Neural cell (in vitro differentiated cells): ENCODE results near the gene PRAF2. TPM values are rescaled to one million over a fixed set of nuclear protein-coding genes. Genes with fewer than 3 reads are reported as not detected.

Experiments
- H2AFZ ChIP-seq: fragments of 200-600, 300-800 bp; sonication (generic), shearing (Covaris generic); 2 replicates; pipeline ENCODE4 v1.6.0; 2014; ENCODE audit warnings: low read depth, mild to moderate bottlenecking, antibody characterized with exemption, low read length, moderate library complexity
- H3F3A ChIP-seq: fragments of 200-600 bp; shearing (Covaris generic); 2 replicates; pipeline ENCODE4 v1.6.1; 2016; ENCODE audit warnings: mild to moderate bottlenecking, moderate library complexity, mixed read lengths, antibody characterized with exemption, low read length; ENCODE audit not compliant: insufficient read depth, poor library complexity, severe bottlenecking
- H3K27ac ChIP-seq: fragments of 200-600, 300-800 bp; sonication (generic), shearing (Covaris generic); 2 replicates; pipeline ENCODE4 v1.5.1; 2014; ENCODE audit warnings: mild to moderate bottlenecking, low read length, moderate library complexity
- H3K27me3 ChIP-seq: fragments of 300-800, 200-600 bp; sonication (generic), shearing (Covaris generic); 2 replicates; pipeline ENCODE4 v1.6.0; 2014; ENCODE audit warnings: mild to moderate bottlenecking, low read depth, low read length, moderate library complexity; ENCODE audit not compliant: insufficient read depth
- H3K36me3 ChIP-seq: fragments of 300-800, 200-600 bp; sonication (generic), shearing (Covaris generic); 2 replicates; pipeline ENCODE4 v1.5.1; 2014; ENCODE audit warnings: mild to moderate bottlenecking, antibody characterized with exemption, low read length, moderate library complexity; ENCODE audit not compliant: insufficient read depth
- H3K4me2 ChIP-seq: fragments of 300-800, 200-600 bp; sonication (generic), shearing (Covaris generic); 2 replicates; pipeline ENCODE4 v1.6.0; 2014; ENCODE audit warnings: mild to moderate bottlenecking, low read length
- H3K4me3 ChIP-seq: fragments of 300-800, 200-600 bp; sonication (generic), shearing (Covaris generic); 2 replicates; pipeline ENCODE4 v1.5.1; 2014; ENCODE audit warnings: mild to moderate bottlenecking, low read length, moderate library complexity
- H3K79me2 ChIP-seq: fragments of 200-600 bp; shearing (Covaris generic); replicated peaks from 2 replicates; pipeline ENCODE4 v1.6.0; 2014; ENCODE audit warnings: mild to moderate bottlenecking, low read length, moderate library complexity; ENCODE audit not compliant: insufficient read depth
- H3K9ac ChIP-seq: fragments of 300-800, 200-600 bp; sonication (generic), shearing (Covaris generic); 2 replicates; pipeline ENCODE4 v1.6.1; 2016; ENCODE audit warnings: mild to moderate bottlenecking, low read length, mixed read lengths
- H3K9me2 ChIP-seq: fragments of 200-600 bp; shearing (Covaris generic); 2 replicates; pipeline ENCODE4 v1.6.1; 2016; ENCODE audit warnings: mild to moderate bottlenecking, low read length, mixed read lengths; ENCODE audit not compliant: insufficient read depth
- H3K9me3 ChIP-seq: fragments of 200-600, 300-800 bp; sonication (generic), shearing (Covaris generic); 2 replicates; pipeline ENCODE4 v1.6.1; 2016; ENCODE audit warnings: mild to moderate bottlenecking, mixed run types, low read length, moderate library complexity, mixed read lengths
- H4K20me1 ChIP-seq: fragments of 200-600 bp; shearing (Covaris generic); 2 replicates; pipeline ENCODE4 v1.6.1; 2016; ENCODE audit warnings: mild to moderate bottlenecking, mixed run types; ENCODE audit not compliant: insufficient read depth
- EP300 ChIP-seq: fragments of 450-650 bp; conservative IDR thresholded peaks from 2 replicates; pipeline ENCODE4 v1.6.1; 2014; ENCODE audit warnings: antibody characterized with exemption, mild to moderate bottlenecking, moderate library complexity; ENCODE audit not compliant: poor library complexity, severe bottlenecking
- EZH2 ChIP-seq: fragments of 200-600, 300-800 bp; shearing (Covaris generic), sonication (generic); IDR thresholded peaks from 2 replicates; pipeline ENCODE4 v1.6.1; 2014; ENCODE audit warnings: antibody characterized with exemption, low read length, borderline replicate concordance, mild to moderate bottlenecking; ENCODE audit not compliant: insufficient read depth, poor library complexity, severe bottlenecking
- MXI1 ChIP-seq: fragments of 450-650 bp; conservative IDR thresholded peaks from 2 replicates; pipeline ENCODE4 v1.6.1; 2014; ENCODE audit warnings: antibody characterized with exemption, mild to moderate bottlenecking; ENCODE audit not compliant: poor library complexity, severe bottlenecking
- POLR2AphosphoS5 ChIP-seq: IDR thresholded peaks from 2 replicates; pipeline ENCODE4 v1.6.1; 2012
- RAD21 ChIP-seq: fragments of 450-650 bp; conservative IDR thresholded peaks from 2 replicates; pipeline ENCODE4 v1.6.1; 2014; ENCODE audit warnings: antibody characterized with exemption, mild to moderate bottlenecking, moderate library complexity
- SMC3 ChIP-seq: fragments of 450-650 bp; conservative IDR thresholded peaks from 2 replicates; pipeline ENCODE4 v1.6.1; 2014; ENCODE audit warnings: antibody characterized with exemption, mild to moderate bottlenecking, moderate library complexity; ENCODE audit not compliant: poor library complexity
- TAF1 ChIP-seq: IDR thresholded peaks from 2 replicates; pipeline ENCODE4 v1.6.1; 2012; ENCODE audit warnings: low read depth
- polyA plus RNA-seq: library from polyadenylated mRNA; depleted of rRNA; stranded (reverse); fragments of >200 nt; gene quantifications from 2 replicates; pipeline ENCODE4 v1.2.3, GENCODE V29; 2014
- TF ChIP-seq, protein P1 (sequence below): fragments of 450-650 bp; IDR thresholded peaks from 2 replicates; pipeline ENCODE4 v1.5.1; 2014; ENCODE audit warnings: antibody characterized with exemption, mild to moderate bottlenecking, moderate library complexity; ENCODE audit not compliant: poor library complexity, severe bottlenecking
- TF ChIP-seq, protein P2 (sequence below): IDR thresholded peaks from 2 replicates; pipeline ENCODE4 v1.6.1; 2012; ENCODE audit warnings: borderline replicate concordance

The PRAF2 gene
- polyA plus RNA-seq, 1 donor from 2014 or later: 7.3 TPM

DNA sequence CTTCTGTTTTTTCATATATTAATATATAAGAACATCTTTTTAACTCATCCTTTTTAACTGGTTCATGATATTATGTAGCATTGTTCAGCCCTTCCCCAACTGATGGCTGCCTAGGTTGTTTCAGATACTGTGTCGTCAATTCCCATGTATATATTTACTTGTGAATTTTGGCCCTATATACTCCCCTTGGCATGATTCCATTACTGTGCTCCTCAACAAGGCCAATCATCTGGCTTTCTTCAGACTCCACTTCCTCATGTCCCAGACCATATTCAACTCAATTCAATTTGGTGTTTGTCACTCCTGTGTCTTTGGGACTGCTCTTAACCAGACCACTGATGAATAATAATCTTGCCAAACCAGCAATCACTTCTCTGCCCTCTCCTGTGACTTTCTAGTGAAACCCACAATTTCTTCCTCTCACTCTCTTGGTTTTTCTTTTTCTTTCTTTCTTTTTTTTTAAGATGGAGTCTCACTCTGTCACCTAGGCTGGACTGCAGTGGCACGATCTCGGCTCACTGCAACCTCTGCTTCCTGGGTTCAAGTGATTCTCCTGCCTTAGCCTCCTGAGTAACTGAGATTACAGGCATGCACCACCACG, 8.6 kb upstream of the PRAF2 start:
- Histone ChIP-seq H3K27me3 (no peaks in the 10 kb centered on the region), H3F3A (no peaks in the 10 kb centered on the region), H3K4me3 (no peak overlapping the region), H3K9ac (no peak overlapping the region), H3K27ac (no peak overlapping the region), H3K36me3 (no peaks in the 10 kb centered on the region), H3K9me2 (no peaks in the 10 kb centered on the region), H3K4me2 (no peak overlapping the region), H4K20me1 (no peaks in the 10 kb centered on the region), H3K79me2 (no peaks in the 10 kb centered on the region), H2AFZ (no peak overlapping the region), H3K9me3 (no peaks in the 10 kb centered on the region)
- TF ChIP-seq RAD21 (no peak), EZH2 (no peak), EP300 (no peak), POLR2AphosphoS5 (no peak), SMC3 (no peak), MXI1 (no peak), TAF1 (no peak)
- TF ChIP-seq, protein P1, sequence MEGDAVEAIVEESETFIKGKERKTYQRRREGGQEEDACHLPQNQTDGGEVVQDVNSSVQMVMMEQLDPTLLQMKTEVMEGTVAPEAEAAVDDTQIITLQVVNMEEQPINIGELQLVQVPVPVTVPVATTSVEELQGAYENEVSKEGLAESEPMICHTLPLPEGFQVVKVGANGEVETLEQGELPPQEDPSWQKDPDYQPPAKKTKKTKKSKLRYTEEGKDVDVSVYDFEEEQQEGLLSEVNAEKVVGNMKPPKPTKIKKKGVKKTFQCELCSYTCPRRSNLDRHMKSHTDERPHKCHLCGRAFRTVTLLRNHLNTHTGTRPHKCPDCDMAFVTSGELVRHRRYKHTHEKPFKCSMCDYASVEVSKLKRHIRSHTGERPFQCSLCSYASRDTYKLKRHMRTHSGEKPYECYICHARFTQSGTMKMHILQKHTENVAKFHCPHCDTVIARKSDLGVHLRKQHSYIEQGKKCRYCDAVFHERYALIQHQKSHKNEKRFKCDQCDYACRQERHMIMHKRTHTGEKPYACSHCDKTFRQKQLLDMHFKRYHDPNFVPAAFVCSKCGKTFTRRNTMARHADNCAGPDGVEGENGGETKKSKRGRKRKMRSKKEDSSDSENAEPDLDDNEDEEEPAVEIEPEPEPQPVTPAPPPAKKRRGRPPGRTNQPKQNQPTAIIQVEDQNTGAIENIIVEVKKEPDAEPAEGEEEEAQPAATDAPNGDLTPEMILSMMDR: no peak
- TF ChIP-seq, protein P2, sequence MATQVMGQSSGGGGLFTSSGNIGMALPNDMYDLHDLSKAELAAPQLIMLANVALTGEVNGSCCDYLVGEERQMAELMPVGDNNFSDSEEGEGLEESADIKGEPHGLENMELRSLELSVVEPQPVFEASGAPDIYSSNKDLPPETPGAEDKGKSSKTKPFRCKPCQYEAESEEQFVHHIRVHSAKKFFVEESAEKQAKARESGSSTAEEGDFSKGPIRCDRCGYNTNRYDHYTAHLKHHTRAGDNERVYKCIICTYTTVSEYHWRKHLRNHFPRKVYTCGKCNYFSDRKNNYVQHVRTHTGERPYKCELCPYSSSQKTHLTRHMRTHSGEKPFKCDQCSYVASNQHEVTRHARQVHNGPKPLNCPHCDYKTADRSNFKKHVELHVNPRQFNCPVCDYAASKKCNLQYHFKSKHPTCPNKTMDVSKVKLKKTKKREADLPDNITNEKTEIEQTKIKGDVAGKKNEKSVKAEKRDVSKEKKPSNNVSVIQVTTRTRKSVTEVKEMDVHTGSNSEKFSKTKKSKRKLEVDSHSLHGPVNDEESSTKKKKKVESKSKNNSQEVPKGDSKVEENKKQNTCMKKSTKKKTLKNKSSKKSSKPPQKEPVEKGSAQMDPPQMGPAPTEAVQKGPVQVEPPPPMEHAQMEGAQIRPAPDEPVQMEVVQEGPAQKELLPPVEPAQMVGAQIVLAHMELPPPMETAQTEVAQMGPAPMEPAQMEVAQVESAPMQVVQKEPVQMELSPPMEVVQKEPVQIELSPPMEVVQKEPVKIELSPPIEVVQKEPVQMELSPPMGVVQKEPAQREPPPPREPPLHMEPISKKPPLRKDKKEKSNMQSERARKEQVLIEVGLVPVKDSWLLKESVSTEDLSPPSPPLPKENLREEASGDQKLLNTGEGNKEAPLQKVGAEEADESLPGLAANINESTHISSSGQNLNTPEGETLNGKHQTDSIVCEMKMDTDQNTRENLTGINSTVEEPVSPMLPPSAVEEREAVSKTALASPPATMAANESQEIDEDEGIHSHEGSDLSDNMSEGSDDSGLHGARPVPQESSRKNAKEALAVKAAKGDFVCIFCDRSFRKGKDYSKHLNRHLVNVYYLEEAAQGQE: no peak

DNA sequence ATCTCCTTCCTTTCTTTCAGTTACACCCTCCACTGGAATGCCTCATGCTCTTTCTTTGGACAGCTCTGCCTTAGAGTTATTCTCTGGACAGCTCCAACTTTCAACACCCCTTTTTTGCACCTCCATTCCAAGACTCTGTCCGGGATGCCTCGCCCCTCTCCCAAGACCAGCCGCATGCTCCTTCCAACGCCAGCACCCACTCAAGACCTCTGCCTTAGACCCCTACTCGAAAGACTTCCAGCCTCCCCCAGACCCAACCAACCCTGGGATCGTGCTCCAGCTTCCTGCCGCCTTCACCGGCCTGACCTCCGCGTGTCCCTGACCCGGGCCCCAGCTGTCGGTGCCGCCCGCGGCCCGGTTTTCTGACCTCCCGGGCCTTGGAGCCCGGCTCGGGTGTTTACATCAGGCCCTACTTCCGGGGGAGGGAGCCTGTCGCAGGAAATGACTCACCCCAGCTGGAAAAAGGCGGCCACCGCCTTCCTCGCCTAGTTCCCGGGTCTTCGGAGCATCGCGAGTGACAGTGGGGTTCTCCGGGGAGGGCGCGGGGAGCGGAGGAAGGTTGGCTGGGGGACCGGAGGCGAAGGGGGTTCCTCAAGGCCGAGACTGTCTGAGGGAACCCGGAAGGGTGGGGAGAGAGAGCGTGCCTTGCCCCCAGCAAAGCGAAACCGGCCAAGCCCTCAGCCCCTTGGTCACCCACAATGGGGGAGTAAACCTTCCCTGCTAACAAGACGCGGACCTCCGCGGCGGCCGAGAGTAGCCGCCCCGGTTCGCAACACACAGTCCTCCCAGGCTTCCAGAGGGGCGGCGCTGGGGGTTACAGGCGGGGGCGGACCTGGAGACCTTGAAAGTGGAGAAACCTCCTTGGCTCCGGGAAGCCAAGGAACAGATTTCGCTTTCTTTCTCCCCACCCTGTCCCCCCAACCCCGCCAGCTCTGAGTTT, 6.0 kb upstream of the PRAF2 start, which contains the start of gene WDR45:
Gene WDR45, minus strand, starts transcription at position 399 of the 940 bp plus-strand sequence. CDS start 1,792 bp downstream, outside the sequence.
- Histone ChIP-seq H3K79me2 (no peaks in the 10 kb centered on the region), H3F3A (no peaks in the 10 kb centered on the region), H4K20me1 (no peaks in the 10 kb centered on the region), H2AFZ (peak within 1 kb of the TSS; percentile 27), H3K27ac (peak within 1 kb of the TSS; percentile 49), H3K9me2 (no peaks in the 10 kb centered on the region), H3K27me3 (no peaks in the 10 kb centered on the region), H3K4me2 (no peak within 1 kb of the TSS), H3K9ac (peak within 1 kb of the TSS; percentile 66), H3K4me3 (peak within 1 kb of the TSS; percentile 63), H3K36me3 (no peaks in the 10 kb centered on the region), H3K9me3 (no peaks in the 10 kb centered on the region)
- no peak for TF ChIP-seq SMC3
- no peak for TF ChIP-seq EZH2
- no peak for TF ChIP-seq EP300
- peak; percentile 58 for TF ChIP-seq POLR2AphosphoS5
- TF ChIP-seq RAD21: no peak
- TF ChIP-seq MXI1: peak; percentile 18
- TF ChIP-seq, protein P1: no peak
- TF ChIP-seq, protein P2: no peak
- no peak for TF ChIP-seq TAF1
